ENCODE data around the gene OR2V2.
"Not testable (repeated sequence)": the region's sequence is repeated elsewhere in the genome, so short reads cannot be mapped to it uniquely, and the experiment has no call there.

The OR2V2 gene

DNA sequence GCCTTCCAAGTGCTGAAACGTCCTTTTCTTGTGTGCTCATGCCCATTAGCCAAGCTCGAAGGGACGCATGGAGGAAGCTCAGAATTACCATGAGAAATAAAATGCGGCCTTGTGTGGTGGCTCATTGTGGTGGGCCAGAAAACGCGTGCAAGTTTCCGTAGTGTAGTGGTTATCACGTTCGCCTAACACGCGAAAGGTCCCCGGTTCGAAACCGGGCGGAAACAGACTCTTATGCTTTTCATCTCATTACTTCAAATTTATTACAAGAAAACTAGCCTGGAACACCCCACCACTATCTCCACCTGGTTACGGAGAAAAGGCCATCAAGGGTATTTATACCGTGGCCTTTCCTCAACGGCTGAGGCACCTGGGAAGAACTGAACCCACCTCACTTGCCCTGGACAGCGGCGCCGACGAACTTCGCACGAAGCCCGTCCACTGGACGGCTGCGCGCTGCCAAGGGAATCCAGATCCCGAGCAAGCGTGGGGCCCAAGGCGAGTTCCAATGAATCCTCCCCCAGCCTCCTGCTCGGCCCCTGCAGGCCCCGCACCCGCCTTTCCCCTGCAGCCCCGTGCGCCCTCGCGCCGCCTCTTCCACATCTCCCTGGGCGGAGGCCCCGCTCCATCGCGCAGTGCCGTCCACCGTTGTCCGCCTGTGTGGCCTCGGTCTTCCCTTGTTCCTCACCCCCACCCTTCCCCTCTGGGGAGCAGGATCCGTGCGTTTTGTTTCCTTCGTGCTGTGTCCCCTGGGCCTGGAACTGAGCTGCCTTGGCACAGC, 22.3 kb downstream of the OR2V2 start:
- peak; percentile 45 to 57 for DNase-seq (ENCODE audit: low read depth in 2 of 2)

DNA sequence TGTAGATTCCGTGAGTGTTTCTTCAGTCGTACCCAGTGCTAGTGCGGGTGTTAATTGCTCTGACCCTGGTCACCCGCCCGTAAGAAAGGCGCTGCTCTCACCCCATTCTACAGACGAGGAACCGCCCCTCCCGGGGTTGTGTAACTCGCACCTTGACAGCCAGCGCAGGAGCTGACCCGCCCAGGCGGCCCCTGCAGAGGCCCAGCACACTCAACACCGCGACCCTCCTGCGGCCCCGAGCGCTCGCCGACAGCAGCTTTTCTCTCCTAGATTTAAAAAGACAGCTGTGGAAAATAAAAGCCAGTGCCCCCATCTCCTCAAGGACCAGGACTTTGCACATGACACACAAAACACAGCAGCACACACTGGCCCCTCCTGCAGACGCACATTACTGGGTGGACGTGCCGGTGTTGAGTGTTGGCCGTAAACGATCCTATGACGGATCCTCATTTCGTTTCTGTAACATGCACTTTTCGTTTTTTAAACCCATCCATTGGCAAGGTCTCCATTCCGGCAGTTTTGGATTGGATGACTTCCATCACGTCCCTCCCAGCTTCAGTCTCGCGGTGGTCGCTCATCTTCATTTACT, 22.9 kb downstream of the OR2V2 start:
- no peak for DNase-seq (ENCODE audit: low read depth in 2 of 2)

DNA sequence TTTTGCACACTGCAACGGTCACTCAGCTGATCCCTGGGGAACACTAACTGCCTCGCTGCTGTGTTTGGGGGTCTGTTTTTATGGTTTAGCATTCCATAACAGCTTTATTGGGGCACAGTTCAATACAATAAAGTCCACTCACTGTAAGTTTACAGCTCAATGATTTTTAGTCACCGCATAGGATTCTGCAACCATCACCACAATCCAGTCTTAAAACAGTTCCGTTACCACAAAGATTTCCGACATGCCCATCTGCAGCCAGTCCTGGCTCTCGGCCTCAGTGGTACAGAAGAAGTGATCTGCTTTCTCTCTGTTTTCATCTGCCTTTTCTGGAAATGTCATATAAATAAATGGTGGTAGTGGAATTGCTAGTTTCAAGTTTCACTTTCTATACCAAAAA, 23.6 kb downstream of the OR2V2 start:
- no peak for DNase-seq (ENCODE audit: low read depth in 2 of 2)

DNA sequence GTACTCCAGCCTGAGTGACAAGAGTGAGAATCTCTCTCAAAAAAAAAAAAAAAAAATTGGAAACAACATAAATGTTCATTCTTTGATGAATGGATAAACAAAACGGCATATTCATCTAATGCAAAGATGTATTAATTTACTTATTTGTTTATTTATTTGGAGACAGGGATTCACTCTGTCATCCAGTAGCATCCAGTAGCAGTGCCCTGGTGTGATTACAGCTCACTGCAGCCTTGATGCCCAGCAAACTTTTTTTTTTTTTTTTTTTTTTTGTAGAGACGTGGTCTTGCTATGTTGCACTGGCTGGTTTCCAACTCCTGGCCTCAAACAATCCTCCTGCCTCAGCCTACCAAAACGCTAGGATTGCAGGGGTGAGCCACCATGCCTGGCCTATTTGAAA, 24.4 kb downstream of the OR2V2 start:
- no peak for DNase-seq (ENCODE audit: low read depth in 2 of 2)

DNA sequence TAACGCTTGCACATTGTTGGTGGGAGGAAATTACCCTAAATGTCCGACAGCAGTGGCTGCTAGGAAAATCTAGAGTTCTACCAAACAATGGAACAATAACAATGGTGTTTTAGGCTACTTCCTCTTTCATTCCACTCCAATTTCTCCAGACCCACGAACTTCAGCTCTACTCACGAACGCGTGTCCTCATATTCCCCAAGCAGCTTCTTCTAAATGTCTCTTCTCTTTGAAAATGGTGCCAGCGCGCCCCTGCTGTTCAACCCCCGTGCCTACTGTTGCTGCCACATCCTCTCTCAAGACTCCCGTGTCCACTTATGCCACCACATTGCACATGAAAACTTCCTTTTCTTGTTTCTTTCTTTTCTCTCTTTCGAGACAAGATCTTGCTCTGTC, 25.6 kb downstream of the OR2V2 start:
- DNase-seq (ENCODE audit: low read depth in 2 of 2) = peak in 1 of 2 donors; percentile 65

DNA sequence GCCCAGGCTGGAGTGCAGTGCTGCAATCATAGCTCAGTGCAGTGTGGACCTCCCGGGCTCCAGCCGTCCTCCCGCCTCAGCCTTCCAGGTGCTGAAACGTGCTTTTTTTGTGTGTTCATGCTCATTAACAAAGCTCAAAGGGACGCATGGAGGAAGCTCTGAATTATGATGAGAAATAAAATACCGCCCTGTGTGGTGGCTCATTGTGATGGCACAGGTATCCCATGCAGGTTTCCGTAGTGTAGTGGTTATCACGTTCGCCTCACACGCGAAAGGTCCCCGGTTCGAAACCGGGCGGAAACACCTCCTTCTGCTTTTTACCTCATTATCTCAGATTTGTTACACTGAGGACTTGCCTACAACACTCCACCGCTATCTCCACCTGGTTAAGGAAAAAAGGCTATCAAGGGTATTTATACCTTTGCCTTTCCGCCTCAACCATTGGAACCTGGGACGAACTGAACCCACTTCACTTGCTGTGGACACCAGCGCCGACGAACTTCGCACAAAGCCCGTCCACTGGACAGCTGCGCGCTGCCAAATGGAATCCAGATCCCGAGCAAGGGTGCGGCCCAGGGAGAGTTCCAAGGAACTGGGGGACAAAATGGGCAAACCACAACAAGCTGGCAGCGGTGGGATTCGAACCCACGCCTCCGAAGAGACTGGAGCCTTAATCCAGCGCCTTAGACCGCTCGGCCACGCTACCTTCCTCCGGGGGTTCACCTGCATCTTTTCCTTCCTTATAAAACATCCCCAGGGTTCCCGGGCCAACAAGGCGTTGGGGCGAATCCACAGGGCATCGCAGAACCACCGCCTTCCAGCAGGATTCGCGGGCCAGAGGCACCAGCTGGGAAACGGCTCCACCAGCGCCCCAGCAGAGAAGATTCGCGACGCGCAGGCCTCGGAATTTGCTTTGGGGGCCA, 26.3 kb downstream of the OR2V2 start:
- peak in 1 of 2 donors; percentile 20 for DNase-seq (ENCODE audit: low read depth in 2 of 2)

DNA sequence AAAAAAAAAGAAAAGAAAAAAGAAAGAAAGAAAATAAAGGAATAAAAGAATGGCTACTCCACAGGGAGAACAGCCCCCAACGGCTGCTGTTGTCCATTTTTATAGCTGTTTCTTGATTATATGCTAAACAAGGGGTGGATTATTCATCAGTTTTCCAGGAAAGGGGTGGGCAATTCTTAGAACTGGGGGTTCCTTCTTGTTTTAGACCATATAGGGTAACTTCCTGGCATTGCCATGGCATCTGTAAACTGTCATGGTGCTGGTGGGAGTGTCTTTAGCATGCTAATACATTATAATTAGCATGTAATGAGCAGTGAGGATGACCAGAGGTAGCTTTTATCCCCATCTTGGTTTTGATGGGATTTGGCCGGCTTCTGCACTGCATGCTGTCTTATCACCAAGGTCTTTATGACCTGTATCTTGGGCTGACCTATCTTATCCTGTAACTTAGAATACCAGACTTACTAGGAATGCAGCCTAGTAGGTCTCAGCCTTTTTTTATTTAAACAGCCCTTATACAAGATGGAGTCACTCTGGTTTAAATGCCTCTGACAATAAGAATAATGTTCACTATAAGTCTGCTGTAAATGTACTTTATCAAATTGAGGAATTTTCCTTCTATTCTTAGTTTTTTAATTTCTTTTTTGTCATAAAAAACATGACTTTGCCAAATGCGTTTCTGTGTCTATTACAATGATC, 29.0 kb downstream of the OR2V2 start:
- no peak for DNase-seq (ENCODE audit: low read depth in 2 of 2)

DNA sequence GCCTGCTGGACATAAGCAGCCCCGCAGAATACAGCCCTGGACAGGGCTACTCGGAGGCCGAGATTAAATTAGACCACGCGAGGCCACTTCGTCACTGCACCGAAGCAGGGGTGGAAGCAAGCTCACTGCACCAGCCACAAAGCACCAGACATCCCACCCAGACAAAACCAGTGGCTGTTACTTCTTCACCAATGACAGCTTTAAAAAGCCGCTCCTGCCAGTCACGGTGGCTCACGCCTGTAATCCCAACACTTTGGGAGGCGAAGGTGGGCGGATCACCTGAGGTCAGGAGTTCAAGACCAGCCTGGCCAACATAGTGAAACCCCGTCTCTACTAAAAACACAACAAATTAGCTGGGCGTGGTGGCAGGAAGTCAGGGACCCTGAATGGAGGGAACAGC, 30.2 kb downstream of the OR2V2 start:
- DNase-seq (ENCODE audit: low read depth in 2 of 2) = not testable (repeated sequence)

DNA sequence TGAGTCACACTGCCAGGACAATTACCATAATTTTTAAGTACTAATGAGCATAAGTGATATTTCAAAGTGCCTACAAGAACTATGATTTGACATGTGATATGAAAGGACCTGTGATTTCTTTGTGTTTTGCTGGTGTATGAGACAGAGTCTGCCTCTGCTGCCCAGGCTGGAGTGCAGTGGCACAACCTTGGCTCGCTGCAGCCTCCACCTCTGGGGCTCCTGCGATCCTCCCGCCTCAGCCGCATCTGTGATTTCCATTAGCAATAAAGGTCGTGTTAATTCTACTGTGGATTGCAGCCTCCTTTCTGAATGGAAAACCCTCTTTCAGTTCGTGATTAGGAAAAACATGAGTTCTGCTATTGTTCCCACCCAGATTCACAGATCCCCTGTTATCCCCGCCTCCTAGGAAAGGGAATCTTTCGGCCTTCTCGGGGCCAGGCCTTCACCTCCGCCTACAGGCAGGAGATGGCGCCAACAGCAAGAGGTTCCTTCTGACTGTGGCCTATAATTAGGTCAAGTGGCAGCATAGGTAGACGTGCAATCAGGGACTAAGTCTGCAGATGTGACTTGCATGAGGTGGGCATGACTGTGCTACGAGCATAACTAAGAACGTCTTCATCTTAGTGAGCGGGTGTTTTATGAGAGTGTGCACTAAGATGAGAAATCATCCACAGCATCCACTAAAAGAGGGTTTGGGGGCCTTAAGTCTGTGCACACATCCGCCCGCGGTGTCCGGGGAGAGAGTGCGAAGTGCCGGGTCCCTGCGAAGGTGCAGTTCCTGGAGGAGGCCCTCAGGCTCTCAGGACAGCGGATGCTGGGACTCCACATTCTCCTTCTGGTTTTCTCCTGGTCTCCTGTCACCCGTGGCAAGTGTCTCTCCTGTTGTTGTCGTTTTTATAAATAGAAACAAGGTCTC, 34.5 kb downstream of the OR2V2 start:
- no peak for DNase-seq (ENCODE audit: low read depth in 2 of 2)

DNA sequence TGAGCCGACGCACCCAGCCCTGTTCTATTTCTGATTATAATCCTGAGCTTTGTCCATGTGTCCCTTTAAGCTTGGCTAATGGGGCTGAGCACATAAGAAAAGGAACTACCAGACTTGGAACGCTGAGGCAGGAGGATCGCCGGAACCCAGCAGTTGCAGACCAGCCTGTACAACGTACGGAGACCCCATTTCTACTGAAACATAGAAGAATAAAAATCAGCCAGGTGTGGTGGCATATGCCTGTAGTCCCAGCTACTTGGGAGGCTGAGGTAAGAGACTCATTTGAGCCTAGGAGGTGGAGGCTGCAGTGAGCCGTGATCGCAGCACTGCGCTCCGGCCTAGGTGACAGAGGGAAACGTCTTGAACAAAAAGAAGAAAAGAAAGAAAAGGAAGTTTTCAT, 35.3 kb downstream of the OR2V2 start:
- DNase-seq (ENCODE audit: low read depth in 2 of 2) = no peak

DNA sequence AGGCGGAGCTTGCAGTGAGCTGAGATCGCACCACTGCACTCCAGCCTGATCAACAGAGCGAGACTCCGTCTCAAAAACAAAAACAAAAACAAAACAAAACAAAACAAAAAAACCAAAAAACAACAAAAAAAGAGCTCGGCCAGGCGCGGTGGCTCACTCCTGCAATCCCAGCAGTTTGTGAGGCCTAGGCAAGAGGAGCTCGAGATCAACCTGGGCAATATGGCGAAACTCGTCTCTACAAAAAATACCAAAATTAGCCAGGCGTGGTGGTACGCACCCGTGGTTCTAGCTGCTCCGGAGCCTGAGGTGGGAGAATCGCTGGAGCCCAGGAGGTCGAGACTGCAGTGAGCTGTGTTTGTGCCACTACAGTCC, 37.4 kb downstream of the OR2V2 start:
- DNase-seq (ENCODE audit: low read depth in 2 of 2) = no peak

DNA sequence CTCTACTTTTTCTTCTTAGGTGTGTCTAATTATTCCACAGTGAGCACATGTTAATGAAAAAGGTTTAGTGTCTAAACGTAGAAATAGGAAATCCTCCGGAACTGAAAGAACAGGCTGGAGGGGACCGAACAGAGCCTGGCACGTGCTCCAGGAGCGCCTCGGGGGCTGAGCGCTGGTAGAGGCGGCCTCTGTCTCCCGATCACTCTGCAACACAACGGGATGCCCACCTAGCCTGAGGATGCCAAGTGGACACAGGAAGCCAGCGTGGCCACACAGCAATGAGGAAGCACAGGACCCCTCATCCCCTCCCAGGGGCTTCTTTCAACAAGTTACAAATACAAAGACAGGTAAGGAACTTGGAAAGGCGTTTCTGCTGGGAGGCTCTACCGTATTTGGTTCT, 38.2 kb downstream of the OR2V2 start:
- no peak for DNase-seq (ENCODE audit: low read depth in 2 of 2)

DNA sequence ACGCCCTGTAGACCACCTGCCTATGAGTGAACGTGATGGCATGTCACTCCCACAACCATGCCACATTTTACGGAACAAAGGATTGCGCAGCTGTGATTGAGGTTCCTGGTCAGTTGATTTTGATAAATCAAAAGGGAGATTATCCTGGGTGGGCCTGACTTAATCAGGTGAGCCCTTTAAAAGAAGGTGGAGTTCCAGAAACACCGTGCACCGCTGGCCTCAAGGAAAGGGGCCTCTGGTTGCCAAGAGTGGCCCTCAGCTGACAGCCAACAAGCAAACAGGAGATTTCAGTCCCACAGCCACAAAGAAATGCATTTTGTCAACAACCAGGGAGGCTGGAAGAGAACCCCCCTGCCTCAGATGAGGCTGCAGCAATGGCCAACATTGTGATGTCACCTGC, 38.6 kb downstream of the OR2V2 start:
- DNase-seq (ENCODE audit: low read depth in 2 of 2) = no peak

DNA sequence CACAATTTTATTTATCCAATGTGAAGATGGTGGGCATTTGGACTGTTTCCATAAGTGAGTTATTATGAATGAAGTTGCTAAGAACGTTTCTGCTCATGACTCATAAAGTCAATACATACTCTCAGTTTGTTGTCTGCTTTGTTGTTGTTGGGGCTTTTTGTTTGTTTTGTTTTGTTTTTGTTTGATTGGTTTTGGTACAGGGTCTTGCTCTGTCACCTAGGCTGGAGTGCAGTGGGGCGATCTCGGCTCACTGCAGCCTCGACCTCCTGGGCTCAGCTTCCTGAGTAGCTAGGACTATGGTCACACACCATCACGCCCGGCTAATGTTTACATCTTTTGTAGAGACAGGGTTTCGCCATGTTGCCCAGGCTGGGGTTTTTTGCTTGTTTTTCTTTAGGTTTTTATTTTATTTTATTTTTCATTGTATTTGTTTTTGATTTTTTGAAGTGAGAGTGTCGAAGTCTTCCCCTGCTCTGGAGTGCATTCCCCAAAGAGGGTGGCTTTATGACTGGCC, 39.7 kb downstream of the OR2V2 start:
- no peak for DNase-seq (ENCODE audit: low read depth in 2 of 2)

DNA sequence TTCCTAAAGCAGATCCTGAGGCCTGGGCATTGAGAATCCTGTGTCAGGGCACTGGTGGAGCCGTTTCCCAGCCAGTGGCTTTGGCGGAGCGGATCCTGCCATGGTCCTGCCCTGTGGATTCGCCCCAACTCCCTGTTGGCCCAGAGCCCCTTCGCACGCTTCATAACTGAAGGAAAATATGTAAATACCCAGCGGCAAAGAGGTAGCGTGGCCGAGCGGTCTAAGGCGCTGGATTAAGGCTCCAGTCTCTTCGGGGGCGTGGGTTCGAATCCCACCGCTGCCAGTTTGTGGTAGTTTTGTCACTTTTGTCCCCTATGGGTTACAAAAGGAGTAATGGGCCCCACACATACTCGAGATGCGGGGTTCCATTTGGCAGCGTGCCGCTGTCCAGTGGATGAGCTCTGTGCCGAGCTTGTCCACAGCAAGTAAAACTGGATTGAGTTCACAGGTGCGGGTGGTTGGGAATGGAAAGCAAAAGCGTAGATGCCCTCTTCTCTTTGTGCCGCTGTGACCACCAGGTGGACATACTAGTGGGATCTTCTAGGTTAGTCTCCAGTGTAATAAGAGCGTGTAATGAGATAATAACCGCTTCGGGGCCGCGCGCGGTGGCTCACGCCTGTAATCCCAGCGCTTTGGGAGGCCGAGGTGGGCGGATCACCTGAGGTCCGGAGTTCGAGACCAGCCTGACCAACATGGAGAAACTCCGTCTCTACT, 40.3 kb downstream of the OR2V2 start:
- no peak for DNase-seq (ENCODE audit: low read depth in 2 of 2)

DNA sequence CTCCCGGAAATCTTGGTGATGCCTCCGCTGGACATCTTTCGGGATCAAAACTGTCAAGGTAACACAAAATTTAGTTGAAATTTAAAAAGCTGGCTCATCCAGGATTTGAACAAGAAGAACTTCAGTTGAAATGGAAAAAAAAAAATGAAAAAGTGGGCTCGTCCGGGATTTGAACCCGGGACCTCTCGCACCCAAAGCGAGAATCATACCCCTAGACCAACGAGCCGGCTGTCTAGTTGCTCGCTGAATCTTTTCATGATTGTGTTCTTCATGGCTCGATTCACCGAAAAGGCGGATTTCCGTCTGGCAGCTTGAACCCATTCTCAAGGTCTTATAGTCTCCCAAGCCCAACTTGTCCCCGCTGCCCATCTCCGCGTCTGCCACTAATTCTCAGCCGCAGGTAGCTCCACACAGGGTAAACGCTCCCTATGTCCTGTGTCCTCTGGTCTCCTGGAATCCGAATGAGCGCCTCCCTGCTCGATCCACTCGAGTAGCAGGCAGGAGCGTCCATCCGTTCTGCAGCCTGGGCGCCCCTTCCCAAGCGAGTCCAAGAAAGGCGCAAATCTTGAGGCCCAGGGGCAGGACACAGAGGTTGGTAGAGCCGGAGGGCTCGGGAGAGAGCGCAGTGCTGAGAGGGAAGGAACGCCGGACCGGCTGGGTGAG, 41.4 kb downstream of the OR2V2 start:
- peak; percentile 61 to 64 for DNase-seq (ENCODE audit: low read depth in 2 of 2)

DNA sequence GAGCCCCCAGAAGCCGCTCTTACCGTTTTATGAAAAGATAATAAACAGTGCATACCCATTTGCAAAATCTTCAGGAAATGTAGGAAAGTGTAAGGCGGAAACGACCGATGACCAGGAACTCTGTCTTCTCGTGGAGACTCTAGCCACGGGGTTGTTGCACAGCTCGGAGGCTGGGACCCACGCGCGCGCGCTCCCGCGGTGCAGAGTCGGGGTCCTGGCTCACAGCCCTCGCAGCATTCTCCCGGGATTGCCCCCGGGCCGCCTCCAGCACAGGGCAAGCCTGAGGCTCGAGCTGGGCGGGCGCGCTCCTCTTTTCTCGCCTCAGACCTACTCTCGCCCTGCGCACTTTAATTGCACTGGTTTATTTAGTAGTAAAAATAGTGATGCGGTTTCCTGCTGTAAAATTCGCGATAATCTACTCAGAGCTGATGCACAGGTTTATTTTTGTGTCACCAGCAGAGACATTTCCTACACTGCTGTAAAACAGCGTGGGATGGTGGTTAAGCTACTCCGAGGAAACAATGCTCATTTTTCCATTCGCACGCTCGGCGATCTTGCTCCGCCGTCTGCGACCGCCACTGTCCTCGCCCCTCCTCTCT, 42.1 kb downstream of the OR2V2 start:
- no peak for DNase-seq (ENCODE audit: low read depth in 2 of 2)

DNA sequence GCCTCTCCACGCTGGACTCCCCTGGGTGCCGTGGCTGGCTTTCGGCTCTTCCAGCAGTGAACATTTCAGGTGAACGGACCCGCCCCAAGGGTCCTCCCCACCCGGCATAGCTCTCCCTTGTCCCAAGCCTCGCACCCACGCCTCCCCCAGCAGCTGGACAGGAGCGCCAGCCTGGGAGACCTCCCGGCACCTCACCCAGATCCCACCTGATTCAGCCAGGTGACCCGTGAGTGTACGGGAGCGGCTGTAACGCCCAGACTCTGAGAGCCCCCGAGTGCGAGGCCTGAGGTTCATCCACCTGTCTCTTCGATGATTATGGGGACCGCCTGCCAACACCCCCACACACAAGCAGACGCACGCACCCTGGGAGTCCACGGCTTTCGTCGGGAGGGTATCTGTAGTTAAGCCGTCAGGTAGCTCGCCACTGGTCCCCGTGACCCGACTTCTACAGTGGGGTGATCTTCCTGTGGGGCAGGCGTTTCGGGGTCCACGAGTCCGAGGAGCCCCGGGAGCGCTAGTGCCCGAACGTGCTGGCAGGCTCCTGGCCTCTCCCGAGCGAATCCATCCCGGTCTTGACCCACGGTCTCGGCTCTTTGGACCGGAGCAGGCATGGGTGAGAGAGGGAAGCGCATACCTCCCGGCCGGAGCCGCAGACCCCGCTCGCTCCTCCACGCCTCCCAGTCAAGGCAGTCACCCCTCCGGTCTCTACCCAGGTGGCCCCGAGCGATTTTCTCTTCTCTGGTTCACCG, 42.8 kb downstream of the OR2V2 start:
- no peak for DNase-seq (ENCODE audit: low read depth in 2 of 2)
